DMS79 treated with DMSO at 0.1 percent for 48 hours (cell line): ENCODE results near the gene MIPEP.

Source experiments
- DNase-seq: peaks from one replicate; lab custom pipeline; 2025; lab: John Stamatoyannopoulos, UW

Gene MIPEP

DNA sequence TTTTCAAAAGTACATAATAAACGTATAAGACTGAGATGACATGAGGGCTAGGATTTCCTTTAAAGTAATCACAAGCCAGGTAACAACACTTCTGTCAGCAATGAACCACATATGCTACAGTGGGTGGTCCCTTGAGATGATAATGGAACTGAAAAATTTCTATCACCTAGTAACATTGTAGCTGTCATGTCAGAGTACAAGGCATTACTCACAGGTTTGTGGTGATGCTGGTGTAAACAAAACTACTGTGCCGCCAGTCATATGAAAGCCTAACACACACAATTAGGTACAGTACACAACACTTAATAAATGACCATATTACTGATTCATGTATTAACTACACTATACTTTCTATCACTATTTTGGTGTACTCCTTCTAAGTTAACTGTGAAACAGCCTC is 36.8 kb downstream of the MIPEP start:
- no peak for DNase-seq

DNA sequence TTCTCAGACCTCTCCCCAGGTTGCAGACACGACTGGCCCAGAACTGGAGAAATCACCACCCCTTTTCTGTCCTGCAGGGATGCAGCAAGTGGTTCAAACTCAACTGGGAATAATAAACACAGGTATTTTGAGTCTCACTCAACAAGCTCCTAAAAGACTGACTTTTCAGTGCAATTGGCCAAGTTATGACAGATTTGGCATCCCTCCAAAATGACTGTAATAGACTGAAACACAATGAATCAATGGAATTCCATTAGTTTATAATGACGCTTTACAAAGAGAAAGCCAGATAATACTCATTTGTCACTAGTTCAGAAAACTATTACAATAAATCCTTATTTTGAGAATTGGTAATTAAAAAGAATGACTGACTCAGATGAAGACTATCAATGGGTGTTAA is 38.1 kb downstream of the MIPEP start:
- DNase-seq, result no peak

DNA sequence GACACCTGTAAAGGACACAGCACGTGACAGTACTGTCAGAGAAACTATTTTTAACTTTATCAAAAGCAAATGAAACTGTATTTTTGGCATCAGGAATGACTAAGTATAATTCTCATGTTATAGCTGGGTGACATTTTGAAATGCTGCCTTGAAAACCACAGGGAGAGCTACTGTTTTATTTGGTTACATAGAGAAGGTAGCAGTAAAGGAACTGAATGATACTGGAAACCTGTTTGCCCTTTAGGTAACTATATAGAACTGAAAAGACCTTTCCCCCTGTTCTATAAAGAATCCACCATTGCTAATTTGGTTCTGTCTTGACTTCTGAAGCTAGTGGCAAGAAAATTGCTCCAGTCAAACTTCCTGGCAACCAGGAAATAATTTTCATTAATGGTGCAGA is 39.1 kb downstream of the MIPEP start:
- no peak for DNase-seq

DNA sequence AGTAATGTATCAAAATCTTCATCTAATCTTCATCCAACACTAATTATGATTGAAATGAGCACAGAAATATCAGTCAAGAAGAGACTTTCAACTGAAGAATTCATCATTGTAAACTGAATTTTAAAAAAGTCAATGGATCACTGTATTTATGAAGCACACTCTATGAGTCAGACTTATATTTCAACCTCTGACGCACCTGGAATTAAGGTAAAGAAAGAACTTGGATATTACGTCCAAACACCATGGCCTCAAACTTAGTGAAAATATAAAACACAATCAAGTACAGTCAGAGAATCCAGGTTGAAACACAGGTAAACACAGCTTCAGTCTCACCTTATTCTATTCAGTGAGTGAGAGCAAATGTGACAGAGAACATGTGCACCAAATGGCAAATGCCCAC is 39.5 kb downstream of the MIPEP start:
- no peak for DNase-seq

DNA sequence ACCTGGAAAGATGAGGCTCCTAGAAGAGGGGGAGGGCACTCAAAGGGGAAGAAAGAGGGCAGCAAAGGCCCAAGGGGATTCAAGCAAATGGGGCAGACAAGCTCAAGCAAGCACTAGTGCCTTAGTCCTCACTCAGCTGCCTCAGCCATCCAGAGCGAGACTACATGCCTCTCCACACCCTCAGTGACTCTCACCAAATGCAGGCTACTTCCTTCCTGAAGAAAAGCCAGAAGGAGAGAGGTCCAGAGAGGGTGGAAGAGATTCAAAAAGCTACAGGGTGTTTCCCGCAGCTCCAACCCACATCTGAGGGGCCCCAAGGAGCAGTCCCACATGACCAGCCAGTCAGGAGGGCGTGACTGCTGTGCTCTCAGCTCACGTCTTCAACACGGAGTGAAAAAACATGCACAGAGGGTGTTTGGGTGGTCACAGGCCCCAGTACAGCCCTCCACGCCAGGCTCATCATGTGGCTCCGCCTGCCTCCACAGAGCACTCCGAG is 40.5 kb downstream of the MIPEP start:
- DNase-seq, result peak; percentile 2

DNA sequence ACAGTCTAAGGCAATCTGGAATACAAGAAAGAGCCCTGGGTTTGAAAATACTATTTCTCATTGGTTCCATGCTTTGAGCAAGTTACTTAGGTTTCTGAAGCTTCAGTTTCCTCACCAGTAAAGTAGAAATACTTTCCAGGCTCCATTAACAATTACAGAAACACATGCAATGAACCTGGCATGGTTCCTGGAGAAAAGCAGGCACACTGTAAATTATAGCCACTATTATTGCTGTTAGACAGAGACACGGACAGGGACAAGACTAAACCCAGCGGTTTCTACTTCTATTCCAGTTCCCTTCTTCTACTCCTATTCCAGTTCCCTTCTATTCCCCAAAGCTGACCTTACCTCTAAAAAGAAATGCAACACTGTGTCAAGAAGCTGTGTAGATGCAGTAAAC is 41.2 kb downstream of the MIPEP start:
- DNase-seq, result peak; percentile 2

DNA sequence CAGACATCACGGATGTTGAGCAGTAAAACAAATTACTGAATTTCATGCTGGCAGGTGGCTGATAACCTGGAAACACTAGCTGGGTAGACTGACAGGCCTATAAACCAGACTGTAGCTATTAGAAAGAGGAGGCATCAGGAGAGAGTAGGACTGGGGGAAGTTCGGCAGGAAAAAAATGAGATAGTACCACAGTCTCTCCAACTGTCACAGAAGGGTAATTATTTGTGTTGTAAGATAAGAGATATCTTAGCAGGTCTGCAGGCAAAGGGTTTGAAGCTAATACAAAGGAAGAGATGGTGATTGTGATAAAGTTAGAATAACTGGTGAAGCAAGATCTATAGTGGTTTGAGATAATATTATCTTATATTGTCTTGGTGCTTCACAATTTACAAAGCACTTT is 41.7 kb downstream of the MIPEP start:
- no peak for DNase-seq

DNA sequence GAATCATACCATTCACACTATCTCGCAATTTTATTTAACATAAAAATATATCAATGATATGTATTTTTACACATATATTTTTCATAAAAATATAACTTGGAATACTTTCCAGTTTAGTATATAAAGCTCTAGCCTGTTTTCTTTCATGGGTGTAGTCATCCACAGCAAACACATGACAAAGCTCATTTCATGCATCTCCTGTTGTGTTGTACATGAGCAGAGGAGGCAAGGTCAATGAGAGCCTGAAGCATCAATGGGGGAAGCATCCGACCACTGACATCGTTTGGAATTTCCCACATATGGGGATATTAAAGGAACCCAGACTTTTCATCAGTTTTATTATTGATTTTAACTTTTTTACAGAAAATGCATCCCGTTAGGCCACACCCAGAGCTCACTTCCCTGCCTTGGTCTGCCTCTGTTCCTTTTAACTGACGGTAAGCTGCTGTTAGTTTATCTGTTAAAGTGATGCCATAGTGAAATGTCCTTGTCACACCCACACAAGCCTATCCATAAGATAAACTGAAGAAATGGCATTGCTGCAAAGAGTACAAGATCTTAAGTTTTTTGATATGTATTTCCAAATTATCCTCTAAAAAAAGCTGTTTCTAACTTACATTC is 44.0 kb downstream of the MIPEP start:
- no peak for DNase-seq

DNA sequence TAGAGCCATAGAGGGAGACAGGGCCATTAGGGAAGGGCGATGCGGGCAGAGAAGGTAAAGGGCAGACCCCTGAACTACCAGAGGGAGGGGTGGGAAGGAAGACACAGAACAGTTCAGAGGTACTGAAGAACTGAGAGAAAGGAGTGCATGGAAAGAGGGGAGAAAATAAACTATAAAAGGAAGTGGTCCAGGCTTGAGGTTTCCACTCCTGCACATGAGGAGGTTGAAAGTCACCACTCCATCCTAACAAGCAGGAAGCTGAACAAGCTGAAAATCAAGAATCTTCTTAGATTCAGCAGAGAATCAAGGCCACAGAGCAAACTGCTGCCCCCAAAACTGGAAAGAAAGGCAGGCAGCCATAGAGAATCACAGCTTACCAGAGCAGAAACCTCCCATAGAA is 45.1 kb downstream of the MIPEP start:
- DNase-seq, result no peak

DNA sequence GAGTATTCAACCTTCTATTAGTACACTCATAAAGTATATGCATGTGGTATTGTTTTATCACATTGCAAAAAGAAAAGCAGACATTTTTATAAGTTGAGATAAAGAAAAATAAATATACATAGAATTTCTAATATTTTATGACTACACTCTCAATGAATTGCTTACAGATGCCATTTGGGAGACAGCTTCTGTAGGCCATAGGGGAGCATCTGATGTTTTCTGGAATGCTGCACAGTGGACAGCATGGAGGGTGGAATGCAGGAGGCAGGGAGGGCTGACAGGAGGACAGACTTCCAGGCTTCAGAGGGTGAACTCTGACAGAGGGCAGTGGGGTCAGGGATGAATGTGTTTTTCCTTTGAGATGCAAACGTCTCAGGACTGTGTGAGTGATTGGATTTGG is 45.8 kb downstream of the MIPEP start:
- DNase-seq, result no peak

DNA sequence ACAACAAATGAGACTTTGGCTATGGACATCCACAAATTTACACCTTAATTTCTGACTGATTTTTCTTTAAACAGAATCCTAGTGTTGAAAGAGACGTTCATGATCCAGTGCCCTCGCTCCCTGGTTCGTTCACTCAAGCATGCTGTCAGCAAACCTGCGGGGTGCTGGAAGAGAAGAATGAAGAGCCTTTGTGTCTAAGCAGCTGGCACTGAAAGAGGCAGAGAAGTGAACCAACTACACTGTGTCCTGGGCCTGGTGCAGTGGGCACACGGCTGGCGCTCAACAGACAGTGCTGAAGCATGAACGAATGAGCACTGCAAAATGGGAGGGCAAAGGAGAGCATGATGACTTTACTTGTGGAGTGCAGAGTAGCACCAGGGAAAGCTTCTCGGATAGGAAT is 46.8 kb downstream of the MIPEP start:
- no peak for DNase-seq

DNA sequence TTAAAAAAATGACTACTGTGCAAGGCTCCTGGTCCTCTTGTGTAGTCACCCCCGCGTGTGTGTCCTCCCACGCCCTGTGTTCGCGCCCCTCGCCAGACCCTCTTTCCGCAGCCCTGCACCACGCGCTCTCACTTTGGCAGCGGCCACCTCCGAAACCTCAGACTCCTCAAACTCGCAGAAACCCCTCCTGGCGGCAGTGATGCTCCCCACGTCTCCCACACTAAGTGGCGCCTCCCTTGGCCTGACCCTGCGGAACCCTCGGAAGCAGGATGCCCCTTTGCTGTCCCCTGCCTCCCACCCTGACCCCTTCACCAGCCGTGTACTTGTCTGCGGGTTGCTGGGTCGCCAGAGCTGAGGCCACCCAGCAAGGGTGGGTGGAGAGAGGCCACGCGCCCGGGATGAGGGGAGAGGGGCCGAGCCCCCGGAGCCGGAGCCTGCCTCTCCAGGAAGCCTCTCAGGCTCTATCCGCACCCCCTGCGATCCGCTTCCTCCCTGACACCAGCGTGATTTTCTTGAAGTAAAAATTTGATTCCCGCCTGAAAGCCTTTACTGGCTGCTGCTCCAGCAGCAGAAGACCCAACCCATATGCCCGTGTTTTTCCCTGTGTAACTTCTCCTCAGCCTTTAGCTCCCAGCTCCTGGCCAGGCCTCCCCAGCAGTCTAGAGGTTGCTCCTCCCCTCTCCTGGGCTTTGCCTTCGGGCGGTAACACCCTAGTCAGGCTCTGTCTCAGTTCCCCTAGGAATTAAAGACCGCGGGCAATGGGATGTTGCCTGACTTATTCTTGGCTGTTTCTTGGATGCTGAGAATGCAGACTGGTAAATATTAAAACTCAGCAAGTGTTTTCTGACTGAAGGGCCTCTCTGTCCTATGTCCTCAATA is 55.2 kb downstream of the MIPEP start:
- no peak for DNase-seq

DNA sequence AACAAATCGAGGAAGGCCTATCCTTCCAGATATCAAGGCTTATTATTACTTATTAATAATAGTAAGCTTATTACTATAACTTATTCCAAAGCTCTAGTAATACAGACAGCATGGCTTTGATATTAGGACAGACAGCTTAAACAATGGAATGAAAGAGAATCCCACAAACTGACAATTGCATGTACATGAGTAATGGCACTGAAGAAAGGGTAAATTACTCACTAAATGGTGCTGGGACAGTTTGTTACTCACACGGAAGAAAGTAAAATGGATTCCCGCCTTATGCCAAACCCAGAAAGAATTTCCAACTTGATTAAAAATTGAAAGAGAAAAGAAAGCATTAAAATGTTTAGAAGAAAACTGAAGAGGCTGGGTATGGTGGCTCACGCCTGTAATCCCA is 60.3 kb downstream of the MIPEP start:
- no peak for DNase-seq

DNA sequence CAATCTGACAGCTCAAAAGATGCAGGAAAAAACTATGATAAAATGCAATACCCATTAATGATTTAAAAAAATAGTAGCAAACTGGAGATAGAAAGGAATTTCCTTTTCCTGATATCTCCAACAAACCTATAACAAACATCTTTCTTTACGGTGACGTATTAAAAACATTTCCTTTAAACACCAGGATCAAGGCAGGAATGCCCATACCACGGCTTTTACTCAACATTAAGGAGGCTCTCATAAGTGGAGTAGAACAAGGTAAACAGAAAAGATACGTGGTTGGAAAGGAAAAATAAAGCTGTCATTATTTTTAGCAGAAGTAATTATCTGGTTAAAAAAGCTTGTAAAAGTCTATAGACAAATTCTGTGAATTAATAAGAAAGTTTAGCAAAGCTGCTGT is 61.1 kb downstream of the MIPEP start:
- peak; percentile 2 for DNase-seq

DNA sequence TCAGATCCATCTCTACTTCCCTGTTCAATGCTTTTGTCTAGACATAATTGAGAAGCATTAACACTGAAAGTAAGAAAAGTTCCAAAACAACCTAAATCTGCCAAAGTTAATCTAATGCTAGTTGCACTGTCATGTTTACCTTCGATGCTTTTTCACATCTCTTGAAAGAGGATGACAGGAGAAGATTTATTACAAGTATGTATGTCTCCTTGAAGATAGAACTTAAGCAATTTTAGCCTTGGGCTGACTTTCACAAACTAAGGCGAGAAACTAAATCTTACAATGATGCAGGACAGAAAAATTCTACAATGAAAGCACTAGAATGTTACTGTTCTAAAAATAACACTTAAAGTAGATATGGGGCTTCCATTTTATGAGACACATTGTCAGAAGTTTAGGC is 64.0 kb downstream of the MIPEP start:
- DNase-seq, result no peak

DNA sequence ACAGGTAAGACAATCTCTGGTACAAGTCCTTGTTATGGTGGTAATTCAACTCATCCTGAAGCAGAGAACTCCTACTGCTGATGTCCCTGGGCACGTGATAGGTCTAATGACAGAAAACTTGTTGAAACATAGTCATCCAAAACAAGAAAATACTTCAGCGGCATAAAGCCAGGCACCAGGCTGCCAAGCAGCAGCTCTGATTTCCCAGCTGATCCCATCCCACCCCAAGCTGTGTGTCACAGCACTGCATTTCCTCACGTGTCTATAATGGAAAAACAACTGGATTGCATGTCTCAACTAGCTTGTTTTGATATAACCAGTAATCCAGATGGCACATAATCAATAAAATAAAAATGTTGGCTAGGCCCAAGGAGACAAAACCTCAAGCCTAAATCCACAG is 64.8 kb downstream of the MIPEP start:
- no peak for DNase-seq

DNA sequence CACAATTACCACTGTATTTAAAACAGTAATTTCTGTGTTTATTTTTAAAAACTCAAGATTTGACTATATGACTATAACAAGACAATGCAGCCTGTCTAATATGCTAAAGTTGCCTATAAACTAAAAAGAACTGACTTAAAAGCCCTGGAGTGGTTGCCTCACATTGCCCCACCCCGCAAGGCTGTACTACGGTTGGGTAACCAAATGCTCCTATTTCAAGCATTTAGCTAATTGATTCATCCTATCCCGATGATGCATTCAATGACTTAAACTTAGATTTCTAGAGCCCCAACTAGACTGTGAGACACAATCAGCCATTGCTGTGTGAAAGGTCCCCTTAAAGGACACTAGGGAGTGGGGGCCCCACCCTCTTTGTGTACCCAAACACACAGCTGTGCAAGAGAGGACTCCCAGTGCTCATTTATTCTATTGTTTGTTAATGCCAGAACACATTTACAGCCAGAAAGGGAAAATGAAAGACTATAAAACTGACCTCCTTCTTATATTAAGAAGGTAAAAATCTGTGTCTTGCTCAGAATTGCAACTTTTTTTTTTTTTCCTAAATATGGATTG is 66.9 kb downstream of the MIPEP start:
- no peak for DNase-seq

DNA sequence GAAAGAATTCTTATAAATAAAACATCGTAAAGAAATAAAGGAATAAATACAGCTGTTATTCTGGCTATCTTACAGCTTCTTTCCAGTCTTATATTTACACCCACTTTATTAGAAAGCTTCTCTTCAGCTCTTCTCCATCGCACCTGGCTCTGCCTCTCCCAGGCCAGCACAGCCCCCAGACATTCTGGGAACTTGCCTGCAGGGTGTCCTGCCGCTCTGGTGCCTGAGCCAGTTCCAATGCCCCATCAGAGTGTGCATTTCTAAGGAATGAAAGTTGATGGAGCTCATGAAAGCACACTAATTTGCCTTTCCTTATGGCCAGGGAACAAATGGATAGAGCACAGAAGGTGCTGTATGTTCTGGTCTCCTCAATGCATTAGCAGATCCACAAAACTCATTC is 68.7 kb downstream of the MIPEP start:
- DNase-seq, result no peak

DNA sequence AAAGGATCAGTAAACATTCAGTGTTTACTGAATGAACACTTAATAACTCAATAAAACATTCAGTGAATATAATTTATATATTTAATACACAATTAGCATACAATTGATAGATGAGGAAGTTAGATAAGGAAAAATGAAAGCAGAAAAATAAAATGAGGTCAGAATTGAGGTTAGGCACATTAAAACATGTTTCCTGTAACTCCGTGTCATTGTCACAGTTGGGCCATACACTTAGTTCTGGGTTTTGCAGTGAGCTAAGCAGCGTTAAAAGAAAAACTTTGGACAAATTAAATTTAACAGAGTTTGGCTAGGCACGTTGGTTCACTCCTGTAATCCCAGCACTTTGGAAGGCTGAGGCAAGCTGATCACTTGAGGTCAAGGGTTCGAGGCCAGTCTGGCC is 71.4 kb downstream of the MIPEP start:
- no peak for DNase-seq

DNA sequence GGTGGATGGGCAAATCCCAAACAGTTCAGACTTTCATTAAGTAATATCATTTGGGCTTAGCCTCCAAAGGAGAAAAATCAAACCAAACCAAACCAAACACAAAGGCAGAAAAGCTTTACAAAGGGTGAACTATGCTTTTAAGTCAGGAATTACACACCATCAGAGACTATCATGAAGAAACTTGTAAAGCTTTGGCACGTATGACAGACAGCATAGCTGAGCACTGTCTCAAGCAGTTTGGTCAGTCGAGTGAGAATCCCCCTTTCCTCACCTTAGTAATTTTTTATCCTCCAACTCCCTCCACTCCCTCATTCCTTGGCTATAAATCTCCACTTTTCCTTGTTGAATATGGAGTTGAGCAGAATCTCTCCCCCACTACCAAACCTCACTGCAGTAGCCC is 72.1 kb downstream of the MIPEP start:
- DNase-seq, result no peak

DNA sequence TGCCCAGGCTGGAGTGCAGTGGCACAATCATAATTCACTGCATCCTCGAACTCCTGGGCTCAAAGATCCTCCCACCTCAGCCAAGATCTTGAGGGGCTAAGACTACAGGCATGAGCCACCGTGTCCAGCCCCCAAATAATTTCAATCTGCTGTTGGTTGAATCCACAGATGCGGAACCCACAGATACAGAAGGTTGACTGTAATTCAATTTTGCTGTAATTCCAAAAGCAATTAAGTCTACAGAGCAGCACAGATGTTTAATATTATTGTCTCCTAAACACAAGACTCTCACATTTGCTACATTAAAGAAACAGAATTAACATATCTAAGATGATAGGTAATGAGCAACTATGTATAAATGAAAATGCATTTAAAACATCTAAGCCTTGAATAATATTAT is 75.6 kb downstream of the MIPEP start:
- DNase-seq, result no peak

DNA sequence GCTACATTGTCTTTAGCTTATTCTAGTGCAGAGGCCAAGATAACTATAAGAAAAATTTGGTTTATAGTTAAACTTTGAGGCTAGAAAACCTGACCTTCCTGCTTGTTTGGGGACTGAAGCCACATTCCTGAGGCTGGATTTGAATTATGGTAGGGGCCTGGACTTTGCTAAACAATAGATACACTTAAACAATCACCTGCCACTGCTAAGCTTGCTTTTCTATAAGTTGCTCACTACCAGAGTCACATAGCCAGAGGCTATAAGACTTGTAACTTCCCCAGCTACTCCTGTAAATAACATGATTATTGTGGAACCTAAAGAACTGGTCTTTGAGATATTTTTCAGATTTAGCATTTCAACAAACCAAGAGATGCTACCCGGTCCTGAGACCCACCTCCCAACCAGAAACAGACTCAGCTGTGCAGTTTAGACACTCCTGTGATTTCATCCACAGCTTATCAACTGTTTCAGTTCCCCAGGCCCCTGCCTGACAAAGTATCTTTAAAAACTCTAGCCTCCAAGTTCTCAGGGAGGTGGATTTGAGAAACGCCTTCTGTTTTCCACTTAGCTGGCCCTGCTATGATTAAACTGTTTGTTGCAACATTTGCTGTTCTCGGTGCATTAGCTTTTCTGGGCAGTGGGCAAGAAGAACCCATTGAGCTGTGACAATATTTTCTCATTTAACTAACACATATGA is 77.7 kb downstream of the MIPEP start:
- no peak for DNase-seq
